WTC11 (cell line): ENCODE measurements around the gene AMOTL1. TPM values are rescaled to one million over a fixed set of nuclear protein-coding genes. Genes with fewer than 3 reads are reported as not detected.

ENCODE experiments used
- ATAC-seq: fragments of 200-7000 bp; cut with Tn5 transposase; 2 replicates; pipeline ENCODE4 v1.10.0; 2021; ENCODE audit warnings: mild to moderate bottlenecking, moderate library complexity
- CTCF ChIA-PET: fragments of 300-600 bp; sonication (Branson Sonifier 250); formaldehyde crosslinking; loops from one replicate; lab custom pipeline; 2021; ENCODE audit warnings: antibody characterized with exemption; lab: Charles Lee
- POLR2A ChIA-PET: fragments of 350-600 bp; sonication (Branson Sonifier 250); formaldehyde crosslinking; loops from one replicate; lab custom pipeline; 2021; ENCODE audit warnings: antibody characterized with exemption; lab: Charles Lee
- DNase-seq: peaks from one replicate; pipeline ENCODE4 v3.0.0; 2021; ENCODE audit warnings: low spot score
- H3K27ac Mint-ChIP-seq: 2 replicates; pipeline ENCODE4 v1.8.0; 2021; ENCODE audit warnings: mixed read lengths
- H3K27me3 Mint-ChIP-seq: 2 replicates; pipeline ENCODE4 v1.8.0; 2021; ENCODE audit warnings: low read depth, mild to moderate bottlenecking, moderate library complexity, mixed read lengths
- H3K36me3 Mint-ChIP-seq: 2 replicates; pipeline ENCODE4 v1.8.0; 2021; ENCODE audit warnings: mixed read lengths
- H3K4me1 Mint-ChIP-seq: 2 replicates; pipeline ENCODE4 v1.8.0; 2022; ENCODE audit warnings: mixed read lengths
- H3K4me3 Mint-ChIP-seq: 2 replicates; pipeline ENCODE4 v1.8.0; 2021; ENCODE audit warnings: mild to moderate bottlenecking, moderate library complexity, mixed read lengths
- H3K9me3 Mint-ChIP-seq: 2 replicates; pipeline ENCODE4 v1.8.0; 2021; ENCODE audit warnings: mixed read lengths
- EMX1 ChIP-seq: fragments of 250-450 bp; sonication (Bioruptor Pico); IDR thresholded peaks from 2 replicates; pipeline ENCODE4 v1.8.0; 2021; ENCODE audit warnings: mild to moderate bottlenecking
- FOXJ3 ChIP-seq: sonication (generic); formaldehyde crosslinking; IDR thresholded peaks from 2 replicates; pipeline ENCODE4 v1.9.0; 2021; ENCODE audit warnings: missing genetic modification reagents, mild to moderate bottlenecking, borderline replicate concordance
- GABPB1 ChIP-seq: sonication (generic); formaldehyde crosslinking; IDR thresholded peaks from 2 replicates; pipeline ENCODE4 v1.8.1; 2023; ENCODE audit warnings: mild to moderate bottlenecking, missing genetic modification reagents
- GTF2I ChIP-seq: fragments of 250-450 bp; sonication (Bioruptor Pico); conservative IDR thresholded peaks from 2 replicates; pipeline ENCODE4 v1.4.0; 2021; ENCODE audit warnings: mild to moderate bottlenecking
- HMGXB4 ChIP-seq: sonication (generic); formaldehyde crosslinking; IDR thresholded peaks from 2 replicates; pipeline ENCODE4 v1.8.1; 2023; ENCODE audit warnings: mild to moderate bottlenecking, moderate library complexity, missing genetic modification reagents
- JUN ChIP-seq: sonication (generic); formaldehyde crosslinking; IDR thresholded peaks from 2 replicates; pipeline ENCODE4 v1.8.0; 2023; ENCODE audit warnings: mild to moderate bottlenecking, missing genetic modification reagents
- NFATC4 ChIP-seq: fragments of 250-450 bp; sonication (Bioruptor Pico); IDR thresholded peaks from 2 replicates; pipeline ENCODE4 v1.9.0; 2021; ENCODE audit warnings: mild to moderate bottlenecking
- NR1H2 ChIP-seq: sonication (generic); formaldehyde crosslinking; IDR thresholded peaks from 2 replicates; pipeline ENCODE4 v1.9.0; 2021; ENCODE audit warnings: mild to moderate bottlenecking, moderate library complexity, missing genetic modification reagents
- NR2C2 ChIP-seq: sonication (generic); formaldehyde crosslinking; IDR thresholded peaks from 2 replicates; pipeline ENCODE4 v1.8.0; 2022; ENCODE audit warnings: mild to moderate bottlenecking, missing genetic modification reagents
- RORB ChIP-seq: fragments of 250-450 bp; sonication (Bioruptor Pico); IDR thresholded peaks from 2 replicates; pipeline ENCODE4 v1.9.0; 2021; ENCODE audit warnings: mild to moderate bottlenecking
- SMAD4 ChIP-seq: sonication (generic); formaldehyde crosslinking; IDR thresholded peaks from 2 replicates; pipeline ENCODE4 v1.8.0; 2022; ENCODE audit warnings: mild to moderate bottlenecking, missing genetic modification reagents
- TEAD4 ChIP-seq: sonication (generic); formaldehyde crosslinking; IDR thresholded peaks from 2 replicates; pipeline ENCODE4 v1.8.0; 2022; ENCODE audit warnings: mild to moderate bottlenecking, missing genetic modification reagents
- TP53 ChIP-seq: sonication (generic); formaldehyde crosslinking; IDR thresholded peaks from 2 replicates; pipeline ENCODE4 v1.8.1; 2023; ENCODE audit warnings: mild to moderate bottlenecking, missing genetic modification reagents
- USF2 ChIP-seq: sonication (generic); formaldehyde crosslinking; IDR thresholded peaks from 2 replicates; pipeline ENCODE4 v1.8.1; 2023; ENCODE audit warnings: mild to moderate bottlenecking, missing genetic modification reagents, moderate library complexity
- ZNF121 ChIP-seq: sonication (generic); formaldehyde crosslinking; IDR thresholded peaks from 2 replicates; pipeline ENCODE4 v1.8.0; 2023; ENCODE audit warnings: missing genetic modification reagents
- ZNF138 ChIP-seq: sonication (generic); formaldehyde crosslinking; conservative IDR thresholded peaks from 2 replicates; pipeline ENCODE4 v1.8.1; 2022; ENCODE audit warnings: mild to moderate bottlenecking, moderate library complexity, missing genetic modification reagents
- ZNF281 ChIP-seq: sonication (generic); formaldehyde crosslinking; IDR thresholded peaks from 2 replicates; pipeline ENCODE4 v1.8.0; 2023; ENCODE audit warnings: mild to moderate bottlenecking, missing genetic modification reagents
- ZNF396 ChIP-seq: fragments of 250-450 bp; sonication (Bioruptor Pico); IDR thresholded peaks from 2 replicates; pipeline ENCODE4 v1.8.0; 2021; ENCODE audit warnings: mild to moderate bottlenecking, moderate library complexity, borderline replicate concordance
- ZSCAN18 ChIP-seq: fragments of 250-450 bp; sonication (Bioruptor Pico); IDR thresholded peaks from 2 replicates; pipeline ENCODE4 v2.1.2; 2022; ENCODE audit warnings: mild to moderate bottlenecking, moderate library complexity
- total RNA-seq: library from RNA; stranded (reverse); gene quantifications from 3 replicates; pipeline ENCODE4 v1.2.3, GENCODE V29; 2021
- TF ChIP-seq, protein P1 (sequence below): sonication (generic); formaldehyde crosslinking; IDR thresholded peaks from 2 replicates; pipeline ENCODE4 v1.8.0; 2022; ENCODE audit warnings: missing genetic modification reagents

Gene AMOTL1
- total RNA-seq, 1 experiment from 2014 or later = 39.8 TPM

DNA sequence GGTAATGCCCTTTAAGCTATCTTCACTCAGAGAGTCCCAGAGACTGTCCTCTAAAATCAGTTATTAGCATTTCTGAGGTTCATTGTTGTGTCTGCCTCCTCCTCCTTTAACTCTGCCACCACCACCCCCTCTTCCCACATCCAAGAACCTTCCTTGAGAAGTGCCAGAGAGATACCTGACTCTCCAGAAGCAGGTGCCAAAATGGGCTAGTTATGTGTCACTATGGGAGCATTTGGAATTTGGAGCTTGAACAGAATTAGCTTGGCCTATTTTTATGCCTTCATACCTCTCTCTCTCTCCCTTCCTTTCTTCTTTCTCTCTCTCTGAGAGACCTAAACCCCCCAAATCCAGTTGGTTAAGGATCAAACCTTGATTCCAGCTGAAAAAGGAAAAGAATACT lies 75.9 kb downstream of the AMOTL1 start:
- peaks cover 11% of the 10 kb centered on the region for H3K36me3 Mint-ChIP-seq
- ChIA-PET POLR2A (no interaction called here), CTCF (no interaction called here)
- no peak overlapping the region for H3K4me3 Mint-ChIP-seq
- H3K9me3 Mint-ChIP-seq = no peaks in the 10 kb centered on the region
- no peaks in the 10 kb centered on the region for H3K27me3 Mint-ChIP-seq
- no peak for ATAC-seq
- TF ChIP-seq NR1H2 (CRISPR knock-in tag) (no peak), JUN (CRISPR knock-in tag) (no peak), ZNF138 (CRISPR knock-in tag) (no peak), EMX1 (CRISPR knock-in tag) (no peak)
- TF ChIP-seq, all 79 proteins: peak for 0
- DNase-seq = no peak
- H3K4me1 Mint-ChIP-seq = no peaks in the 10 kb centered on the region
- no peak overlapping the region for H3K27ac Mint-ChIP-seq

GRCh38 chr11:94845622-94846021 lies 77.5 kb downstream of the AMOTL1 start:
- H3K27ac Mint-ChIP-seq = no peak overlapping the region
- H3K4me1 Mint-ChIP-seq = no peaks in the 10 kb centered on the region
- ChIA-PET POLR2A (no interaction called here), CTCF (no interaction called here)
- DNase-seq (no peak), ATAC-seq (no peak)
- no peaks in the 10 kb centered on the region for H3K27me3 Mint-ChIP-seq
- H3K4me3 Mint-ChIP-seq = no peak overlapping the region
- peaks cover 17% of the 10 kb centered on the region for H3K36me3 Mint-ChIP-seq
- TF ChIP-seq USF2 (CRISPR knock-in tag) (no peak), ZNF281 (CRISPR knock-in tag) (no peak), ZNF121 (no peak), ZNF396 (no peak), SMAD4 (CRISPR knock-in tag) (no peak), RORB (no peak)
- H3K9me3 Mint-ChIP-seq = no peaks in the 10 kb centered on the region

DNA sequence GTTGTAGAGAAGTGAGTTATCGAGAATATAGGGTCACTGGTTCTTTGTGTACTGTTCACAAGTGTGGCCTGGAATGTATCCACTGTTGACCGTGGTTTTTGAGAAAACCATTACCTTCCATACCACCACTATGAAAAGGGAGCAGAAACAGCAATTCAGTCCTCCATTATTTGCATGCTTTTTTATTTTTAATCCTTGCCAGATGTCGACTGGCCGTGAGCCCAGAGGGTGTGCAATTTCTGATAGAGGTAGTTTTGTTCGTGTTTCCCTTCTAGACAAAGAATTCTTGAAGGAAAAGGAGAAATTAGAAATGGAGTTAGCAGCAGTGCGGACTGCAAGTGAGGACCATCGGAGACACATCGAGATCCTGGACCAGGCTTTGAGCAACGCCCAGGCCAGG lies 81.7 kb downstream of the AMOTL1 start:
- Mint-ChIP-seq H3K27ac (0 out of 2 replicates have a peak overlapping the region, but pooled peaks have one; percentile 16), H3K4me1 (no peaks in the 10 kb centered on the region)
- ATAC-seq (no peak), DNase-seq (no peak)
- CTCF ChIA-PET = no interaction called here
- TF ChIP-seq ZNF138 (CRISPR knock-in tag) (no peak), GABPB1 (CRISPR knock-in tag) (no peak), ZSCAN18 (CRISPR knock-in tag) (no peak)
- TF ChIP-seq, all 79 proteins: peak for 0
- Mint-ChIP-seq H3K9me3 (no peaks in the 10 kb centered on the region), H3K36me3 (peaks cover 44% of the 10 kb centered on the region), H3K27me3 (no peaks in the 10 kb centered on the region), H3K4me3 (no peak overlapping the region)
- POLR2A ChIA-PET = no interaction called here

GRCh38 chr11:94851864-94852636 lies 83.9 kb downstream of the AMOTL1 start:
- Mint-ChIP-seq H3K36me3 (peaks cover 63% of the 10 kb centered on the region), H3K9me3 (no peaks in the 10 kb centered on the region), H3K4me3 (no peak overlapping the region), H3K27ac (no peak overlapping the region), H3K27me3 (no peaks in the 10 kb centered on the region), H3K4me1 (no peaks in the 10 kb centered on the region)
- ChIA-PET CTCF (interaction anchor here (0.5 to 1.6 kb wide), 2 partner anchors 15 to 229 kb away, joined by 3 to 4 read pairs; no protein-coding TSS in a partner anchor), POLR2A (no interaction called here)
- no peak for DNase-seq
- ATAC-seq = no peak
- TF ChIP-seq FOXJ3 (CRISPR knock-in tag) (no peak), HMGXB4 (CRISPR knock-in tag) (no peak), GTF2I (CRISPR knock-in tag) (no peak), TP53 (CRISPR knock-in tag) (no peak), TEAD4 (CRISPR knock-in tag) (no peak), NR2C2 (CRISPR knock-in tag) (no peak), NFATC4 (CRISPR knock-in tag) (no peak)
- TF ChIP-seq, protein P1, sequence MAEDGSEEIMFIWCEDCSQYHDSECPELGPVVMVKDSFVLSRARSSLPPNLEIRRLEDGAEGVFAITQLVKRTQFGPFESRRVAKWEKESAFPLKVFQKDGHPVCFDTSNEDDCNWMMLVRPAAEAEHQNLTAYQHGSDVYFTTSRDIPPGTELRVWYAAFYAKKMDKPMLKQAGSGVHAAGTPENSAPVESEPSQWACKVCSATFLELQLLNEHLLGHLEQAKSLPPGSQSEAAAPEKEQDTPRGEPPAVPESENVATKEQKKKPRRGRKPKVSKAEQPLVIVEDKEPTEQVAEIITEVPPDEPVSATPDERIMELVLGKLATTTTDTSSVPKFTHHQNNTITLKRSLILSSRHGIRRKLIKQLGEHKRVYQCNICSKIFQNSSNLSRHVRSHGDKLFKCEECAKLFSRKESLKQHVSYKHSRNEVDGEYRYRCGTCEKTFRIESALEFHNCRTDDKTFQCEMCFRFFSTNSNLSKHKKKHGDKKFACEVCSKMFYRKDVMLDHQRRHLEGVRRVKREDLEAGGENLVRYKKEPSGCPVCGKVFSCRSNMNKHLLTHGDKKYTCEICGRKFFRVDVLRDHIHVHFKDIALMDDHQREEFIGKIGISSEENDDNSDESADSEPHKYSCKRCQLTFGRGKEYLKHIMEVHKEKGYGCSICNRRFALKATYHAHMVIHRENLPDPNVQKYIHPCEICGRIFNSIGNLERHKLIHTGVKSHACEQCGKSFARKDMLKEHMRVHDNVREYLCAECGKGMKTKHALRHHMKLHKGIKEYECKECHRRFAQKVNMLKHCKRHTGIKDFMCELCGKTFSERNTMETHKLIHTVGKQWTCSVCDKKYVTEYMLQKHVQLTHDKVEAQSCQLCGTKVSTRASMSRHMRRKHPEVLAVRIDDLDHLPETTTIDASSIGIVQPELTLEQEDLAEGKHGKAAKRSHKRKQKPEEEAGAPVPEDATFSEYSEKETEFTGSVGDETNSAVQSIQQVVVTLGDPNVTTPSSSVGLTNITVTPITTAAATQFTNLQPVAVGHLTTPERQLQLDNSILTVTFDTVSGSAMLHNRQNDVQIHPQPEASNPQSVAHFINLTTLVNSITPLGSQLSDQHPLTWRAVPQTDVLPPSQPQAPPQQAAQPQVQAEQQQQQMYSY (CRISPR knock-in tag) = no peak
